GM12878 (cell line): ENCODE measurements around the gene RTN4R. TPM values are rescaled to one million over a fixed set of nuclear protein-coding genes. Genes with fewer than 3 reads are reported as not detected.

Source experiments
- ATAC-seq: fragments of 200-7000 bp; cut with Tn5 transposase; 3 replicates; pipeline ENCODE4 v1.9.1; 2020; ENCODE audit warnings: mild to moderate bottlenecking, moderate library complexity
- BruUV-seq: library from RNA; stranded (reverse); fragments of 400-500 nt; replicated peaks from 2 replicates; lab custom pipeline; 2021; lab: Mats Ljungman, UMichigan
- CTCF ChIA-PET: fragments of 300-600 bp; sonication (Branson Sonifier 250); formaldehyde crosslinking; extraction: SDS; loops from one replicate; lab custom pipeline; 2021; ENCODE audit warnings: inconsistent platforms; lab: Yijun Ruan, JAX
- POLR2A ChIA-PET: fragments of 350-600 bp; formaldehyde crosslinking; extraction: SDS; loops from one replicate; lab custom pipeline; 2021; ENCODE audit warnings: inconsistent platforms; lab: Charles Lee
- RAD21 ChIA-PET: fragments of 300-600 bp; sonication (Branson Sonifier 250); formaldehyde crosslinking; loops from one replicate; lab custom pipeline; 2023; ENCODE audit warnings: antibody characterized with exemption; ENCODE audit not compliant: unreplicated experiment; lab: Charles Lee
- SMC1A ChIA-PET: fragments of 300-600 bp; sonication (Branson Sonifier 250); formaldehyde crosslinking; loops from one replicate; lab custom pipeline; 2023; ENCODE audit not compliant: unreplicated experiment, uncharacterized antibody; lab: Charles Lee
- DNase-seq: peaks from one replicate; pipeline ENCODE4 v3.0.0-alpha.2; 2011; ENCODE audit warnings: low read depth, low spot score
- FAIRE-seq: peaks from 3 replicates; lab custom pipeline; 2011; peaks lifted over from hg19 to GRCh38; lab: Jason Lieb, UNC
- H2AFZ ChIP-seq: 2 replicates; pipeline ENCODE4 v1.6.0; 2011; ENCODE audit warnings: low read depth, low read length, control low read depth; ENCODE audit not compliant: control insufficient read depth
- H3K27ac ChIP-seq: 2 replicates; pipeline ENCODE4 v1.5.1; 2011; ENCODE audit warnings: control low read depth; ENCODE audit not compliant: control insufficient read depth, insufficient read depth
- H3K27me3 ChIP-seq, 2 experiments: replicated peaks in 1 of 2; 2 replicates each; pipeline versions ENCODE4 v1.6.0 to v1.6.1; 2011; ENCODE audit warnings: low read length in 1 of 2; ENCODE audit not compliant: control insufficient read depth in 2 of 2, insufficient read depth in 2 of 2
- H3K36me3 ChIP-seq, 2 experiments: 2 replicates each; pipeline ENCODE4 v1.5.1; 2011; ENCODE audit warnings: low read length in 1 of 2; ENCODE audit not compliant: control insufficient read depth in 2 of 2, insufficient read depth in 2 of 2
- H3K4me1 ChIP-seq: 2 replicates; pipeline ENCODE4 v1.6.1; 2011; ENCODE audit warnings: mild to moderate bottlenecking, low read length, moderate library complexity, mixed read lengths; ENCODE audit not compliant: control insufficient read depth, insufficient read depth
- H3K4me2 ChIP-seq: 2 replicates; pipeline ENCODE4 v1.6.0; 2011; ENCODE audit warnings: control low read depth; ENCODE audit not compliant: control insufficient read depth, insufficient read depth
- H3K4me3 ChIP-seq: fragments of 200-600 bp; sonication (generic); 2 replicates; pipeline ENCODE4 v1.5.1; 2016
- H3K79me2 ChIP-seq: 2 replicates; pipeline ENCODE4 v1.6.0; 2011; ENCODE audit warnings: low read length; ENCODE audit not compliant: control insufficient read depth, insufficient read depth
- H3K9ac ChIP-seq: 2 replicates; pipeline ENCODE4 v1.8.0; 2011; ENCODE audit warnings: low read length, control low read depth, mixed read lengths; ENCODE audit not compliant: control insufficient read depth, insufficient read depth
- H3K9me3 ChIP-seq: replicated peaks from 3 replicates; pipeline ENCODE4 v1.5.1; 2011; ENCODE audit warnings: mild to moderate bottlenecking, low read length; ENCODE audit not compliant: control insufficient read depth, insufficient read depth
- H4K20me1 ChIP-seq: 2 replicates; pipeline ENCODE4 v1.6.0; 2011; ENCODE audit not compliant: control insufficient read depth, insufficient read depth
- CBFB ChIP-seq: IDR thresholded peaks from 2 replicates; pipeline ENCODE4 v1.6.1; 2016; ENCODE audit warnings: antibody characterized with exemption, low read depth
- MTA3 ChIP-seq: IDR thresholded peaks from 2 replicates; pipeline ENCODE4 v1.6.1; 2012; ENCODE audit warnings: low read length, inconsistent platforms, borderline replicate concordance
- NBN ChIP-seq: fragments of 450-650 bp; IDR thresholded peaks from 2 replicates; pipeline ENCODE4 v1.6.1; 2016
- RB1 ChIP-seq: fragments of 450-650 bp; formaldehyde crosslinking; IDR thresholded peaks from 2 replicates; pipeline ENCODE4 v1.6.1; 2017; ENCODE audit warnings: mild to moderate bottlenecking, borderline replicate concordance
- SMAD5 ChIP-seq: IDR thresholded peaks from 2 replicates; pipeline ENCODE4 v1.6.1; 2016; ENCODE audit warnings: antibody characterized with exemption, low read depth
- WGBS: methylation state at CpG from one replicate; pipeline ENCODE4 v1.1.6; 2016; ENCODE audit warnings: low lambda C conversion rate; ENCODE audit not compliant: insufficient replicate concordance, insufficient coverage; ENCODE audit errors: missing lambda C conversion rate; 5-methylcytosine and 5-hydroxymethylcytosine counted together
- in situ Hi-C: fragments of 300-500 bp; cut with MboI; formaldehyde crosslinking; loops from 9 replicates; pipeline ENCODE4 v1.14.3; 2018; ENCODE audit warnings: mixed read lengths
- intact Hi-C: fragments of 100-400 bp; cut with micrococcal nuclease; formaldehyde crosslinking; loops from one replicate; pipeline ENCODE4 v1.14.2; 2022; ENCODE audit not compliant: unreplicated experiment
- polyA plus RNA-seq, 11 experiments: library from polyadenylated mRNA; depleted of rRNA in 4 of 11; unstranded in 6 of 11; stranded (reverse) in 5 of 11; fragments of >200 nt; fragmentation: Nextera tagmentation in 4 of 11; fragmentation: Illumina TruSeq in 1 of 11; extraction: Ambion mirVana in 4 of 11; extraction: Trizol in 1 of 11; gene quantifications; 1 replicate in 1 of 11; 2 replicates in 10 of 11; pipeline versions ENCODE4 v1.2.1 to v1.2.3, GENCODE V29; 2011 to 2016; ENCODE audit warnings: inconsistent platforms in 2 of 11, missing spikeins in 2 of 11, low read depth in 1 of 11
- total RNA-seq, 4 experiments: library from RNA; depleted of rRNA in 3 of 4; stranded (reverse); fragments of >200 nt in 3 of 4; fragmentation: Illumina TruSeq in 1 of 4; extraction: Trizol in 1 of 4; gene quantifications; 2 replicates each; pipeline versions ENCODE4 v1.2.1 to v1.2.3, GENCODE V29; 2013 to 2021
- TF ChIP-seq, protein P1 (sequence below): fragments of 450-650 bp; IDR thresholded peaks from 2 replicates; pipeline ENCODE4 v1.6.1; 2014; ENCODE audit warnings: mild to moderate bottlenecking
- TF ChIP-seq, protein P2 (sequence below): fragments of 450-650 bp; IDR thresholded peaks from 2 replicates; pipeline ENCODE4 v1.6.1; 2018; ENCODE audit warnings: borderline replicate concordance, mild to moderate bottlenecking; ENCODE audit not compliant: partially characterized antibody
- TF ChIP-seq, protein P3 (sequence below): fragments of 150-350 bp; IDR thresholded peaks from 2 replicates; pipeline ENCODE4 v1.6.1; 2014; ENCODE audit warnings: mild to moderate bottlenecking, low read depth, low read length
- TF ChIP-seq, protein P4 (sequence below): IDR thresholded peaks from 2 replicates; pipeline ENCODE4 v1.6.1; 2011; ENCODE audit warnings: borderline replicate concordance, low read depth, mild to moderate bottlenecking, moderate library complexity, low read length; ENCODE audit not compliant: insufficient read depth, poor library complexity, severe bottlenecking

Gene RTN4R
- total and polyA plus RNA-seq, 10 of the 15 experiments (the other 5 are each of a cell fraction or from before 2014, with no cell fraction given), result 0.03 to 1.0 (median 0.60) TPM; not detected in 2

- FAIRE-seq, result no peak
- no TSS peak for BruUV-seq
- Histone ChIP-seq H3K79me2 (no peaks in the 10 kb centered on the region), H3K4me3 (no peak overlapping the region), H2AFZ (no peak overlapping the region), H3K27ac (no peak overlapping the region), H3K9me3 (no peaks in the 10 kb centered on the region), H3K27me3 (no peaks in the 10 kb centered on the region), H3K9ac (no peak overlapping the region), H3K4me1 (peaks cover 45% of the 10 kb centered on the region), H4K20me1 (no peaks in the 10 kb centered on the region), H3K4me2 (no peak overlapping the region), H3K36me3 (no peaks in the 10 kb centered on the region)
- WGBS, result 79% methylated on average over 13 of the region's 14 CpGs
- intact Hi-C loops, result no loop called here
- in situ Hi-C loops, result no loop called here
- POLR2A ChIA-PET, result no interaction called here
- CTCF ChIA-PET, result interaction anchor here (0.6 kb wide), 1 partner anchor 89 kb away, joined by 3 read pairs; no protein-coding TSS in a partner anchor
- TF ChIP-seq NBN (no peak), RB1 (no peak), MTA3 (no peak), SMAD5 (no peak), CBFB (no peak)
- TF ChIP-seq, protein P1, sequence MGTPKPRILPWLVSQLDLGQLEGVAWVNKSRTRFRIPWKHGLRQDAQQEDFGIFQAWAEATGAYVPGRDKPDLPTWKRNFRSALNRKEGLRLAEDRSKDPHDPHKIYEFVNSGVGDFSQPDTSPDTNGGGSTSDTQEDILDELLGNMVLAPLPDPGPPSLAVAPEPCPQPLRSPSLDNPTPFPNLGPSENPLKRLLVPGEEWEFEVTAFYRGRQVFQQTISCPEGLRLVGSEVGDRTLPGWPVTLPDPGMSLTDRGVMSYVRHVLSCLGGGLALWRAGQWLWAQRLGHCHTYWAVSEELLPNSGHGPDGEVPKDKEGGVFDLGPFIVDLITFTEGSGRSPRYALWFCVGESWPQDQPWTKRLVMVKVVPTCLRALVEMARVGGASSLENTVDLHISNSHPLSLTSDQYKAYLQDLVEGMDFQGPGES, result no peak
- TF ChIP-seq, protein P2, sequence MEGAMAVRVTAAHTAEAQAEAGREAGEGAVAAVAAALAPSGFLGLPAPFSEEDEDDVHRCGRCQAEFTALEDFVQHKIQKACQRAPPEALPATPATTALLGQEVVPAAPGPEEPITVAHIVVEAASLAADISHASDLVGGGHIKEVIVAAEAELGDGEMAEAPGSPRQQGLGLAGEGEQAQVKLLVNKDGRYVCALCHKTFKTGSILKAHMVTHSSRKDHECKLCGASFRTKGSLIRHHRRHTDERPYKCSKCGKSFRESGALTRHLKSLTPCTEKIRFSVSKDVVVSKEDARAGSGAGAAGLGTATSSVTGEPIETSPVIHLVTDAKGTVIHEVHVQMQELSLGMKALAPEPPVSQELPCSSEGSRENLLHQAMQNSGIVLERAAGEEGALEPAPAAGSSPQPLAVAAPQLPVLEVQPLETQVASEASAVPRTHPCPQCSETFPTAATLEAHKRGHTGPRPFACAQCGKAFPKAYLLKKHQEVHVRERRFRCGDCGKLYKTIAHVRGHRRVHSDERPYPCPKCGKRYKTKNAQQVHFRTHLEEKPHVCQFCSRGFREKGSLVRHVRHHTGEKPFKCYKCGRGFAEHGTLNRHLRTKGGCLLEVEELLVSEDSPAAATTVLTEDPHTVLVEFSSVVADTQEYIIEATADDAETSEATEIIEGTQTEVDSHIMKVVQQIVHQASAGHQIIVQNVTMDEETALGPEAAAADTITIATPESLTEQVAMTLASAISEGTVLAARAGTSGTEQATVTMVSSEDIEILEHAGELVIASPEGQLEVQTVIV, result no peak
- TF ChIP-seq, protein P3, sequence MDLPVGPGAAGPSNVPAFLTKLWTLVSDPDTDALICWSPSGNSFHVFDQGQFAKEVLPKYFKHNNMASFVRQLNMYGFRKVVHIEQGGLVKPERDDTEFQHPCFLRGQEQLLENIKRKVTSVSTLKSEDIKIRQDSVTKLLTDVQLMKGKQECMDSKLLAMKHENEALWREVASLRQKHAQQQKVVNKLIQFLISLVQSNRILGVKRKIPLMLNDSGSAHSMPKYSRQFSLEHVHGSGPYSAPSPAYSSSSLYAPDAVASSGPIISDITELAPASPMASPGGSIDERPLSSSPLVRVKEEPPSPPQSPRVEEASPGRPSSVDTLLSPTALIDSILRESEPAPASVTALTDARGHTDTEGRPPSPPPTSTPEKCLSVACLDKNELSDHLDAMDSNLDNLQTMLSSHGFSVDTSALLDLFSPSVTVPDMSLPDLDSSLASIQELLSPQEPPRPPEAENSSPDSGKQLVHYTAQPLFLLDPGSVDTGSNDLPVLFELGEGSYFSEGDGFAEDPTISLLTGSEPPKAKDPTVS, result no peak
- TF ChIP-seq, protein P4, sequence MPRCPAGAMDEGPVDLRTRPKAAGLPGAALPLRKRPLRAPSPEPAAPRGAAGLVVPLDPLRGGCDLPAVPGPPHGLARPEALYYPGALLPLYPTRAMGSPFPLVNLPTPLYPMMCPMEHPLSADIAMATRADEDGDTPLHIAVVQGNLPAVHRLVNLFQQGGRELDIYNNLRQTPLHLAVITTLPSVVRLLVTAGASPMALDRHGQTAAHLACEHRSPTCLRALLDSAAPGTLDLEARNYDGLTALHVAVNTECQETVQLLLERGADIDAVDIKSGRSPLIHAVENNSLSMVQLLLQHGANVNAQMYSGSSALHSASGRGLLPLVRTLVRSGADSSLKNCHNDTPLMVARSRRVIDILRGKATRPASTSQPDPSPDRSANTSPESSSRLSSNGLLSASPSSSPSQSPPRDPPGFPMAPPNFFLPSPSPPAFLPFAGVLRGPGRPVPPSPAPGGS, result no peak
- ATAC-seq, result no peak
- no peak for DNase-seq
- RAD21 ChIA-PET, result interaction anchor here (0.9 kb wide), 1 partner anchor 19 kb away, joined by 3 read pairs; no protein-coding TSS in a partner anchor
- SMC1A ChIA-PET, result interaction anchor here (0.8 kb wide), 1 partner anchor 92 kb away, joined by 4 read pairs; no protein-coding TSS in a partner anchor
These were observed 22.3 kb downstream of the RTN4R start for GRCh38 chr22:20245577-20246367.
